Osteocyte (in vitro differentiated cells): ENCODE results near the gene CABLES2. TPM values are rescaled to one million over a fixed set of nuclear protein-coding genes. Genes with fewer than 3 reads are reported as not detected.

Experiments used
- DNase-seq: peaks from one replicate; pipeline ENCODE4 v3.0.0; 2021; ENCODE audit warnings: mixed read lengths; ENCODE audit not compliant: unreplicated experiment; ENCODE audit errors: extremely low spot score
- H3K27ac Mint-ChIP-seq: one replicate; pipeline ENCODE4 v1.8.0; 2021; ENCODE audit warnings: mild to moderate bottlenecking, mixed read lengths; ENCODE audit not compliant: unreplicated experiment
- H3K27me3 Mint-ChIP-seq: one replicate; pipeline ENCODE4 v1.8.0; 2021; ENCODE audit warnings: mixed read lengths; ENCODE audit not compliant: unreplicated experiment
- H3K36me3 Mint-ChIP-seq: one replicate; pipeline ENCODE4 v1.8.0; 2021; ENCODE audit warnings: mixed read lengths; ENCODE audit not compliant: unreplicated experiment
- H3K4me1 Mint-ChIP-seq: one replicate; pipeline ENCODE4 v1.8.0; 2021; ENCODE audit warnings: mixed read lengths; ENCODE audit not compliant: unreplicated experiment
- H3K4me3 Mint-ChIP-seq: one replicate; pipeline ENCODE4 v1.8.0; 2021; ENCODE audit warnings: mild to moderate bottlenecking, moderate library complexity, mixed read lengths; ENCODE audit not compliant: unreplicated experiment
- H3K9me3 Mint-ChIP-seq: one replicate; pipeline ENCODE4 v1.8.0; 2021; ENCODE audit warnings: mixed read lengths; ENCODE audit not compliant: unreplicated experiment
- CTCF ChIP-seq: fragments of 200-600 bp; sonication (generic); IDR thresholded peaks from 2 replicates; pipeline ENCODE4 v1.5.0; 2021; ENCODE audit warnings: antibody characterized with exemption, mild to moderate bottlenecking, moderate library complexity
- total RNA-seq: library from RNA; stranded (reverse); gene quantifications from 2 replicates; pipeline ENCODE4 v1.2.1, GENCODE V29; 2021

The CABLES2 gene
- total RNA-seq, 1 donor from 2014 or later, result 8.8 TPM

GRCh38 chr20:62386383-62387218 lies 20.5 kb downstream of the CABLES2 start, which contains the start of gene RPS21:
Gene RPS21, plus strand, starts transcription at chr20:62387103. Its CDS starts 236 bp downstream, at chr20:62387339.
- no peaks in the 10 kb centered on the region for H3K9me3 Mint-ChIP-seq
- H3K27ac Mint-ChIP-seq, result peak within 1 kb of the TSS; percentile 86
- peaks cover 9% of the 10 kb centered on the region for H3K36me3 Mint-ChIP-seq
- H3K4me1 Mint-ChIP-seq, result peaks cover 31% of the 10 kb centered on the region
- no peaks in the 10 kb centered on the region for H3K27me3 Mint-ChIP-seq
- DNase-seq, result peak; percentile 97
- TF ChIP-seq CTCF, result no peak
- peak within 1 kb of the TSS; percentile 87 for H3K4me3 Mint-ChIP-seq

- H3K4me1 Mint-ChIP-seq, result peaks cover 40% of the 10 kb centered on the region
- H3K36me3 Mint-ChIP-seq, result peaks cover 8% of the 10 kb centered on the region
- no peaks in the 10 kb centered on the region for H3K27me3 Mint-ChIP-seq
- H3K27ac Mint-ChIP-seq, result peak overlapping the region; percentile 27
- peak; percentile 95 for TF ChIP-seq CTCF
- no peaks in the 10 kb centered on the region for H3K9me3 Mint-ChIP-seq
- no peak overlapping the region for H3K4me3 Mint-ChIP-seq
- DNase-seq, result no peak
These were observed 24.5 kb downstream of the CABLES2 start for GRCh38 chr20:62382306-62383198.

GRCh38 chr20:62381842-62382241 lies 25.2 kb downstream of the CABLES2 start:
- Mint-ChIP-seq H3K4me3 (no peak overlapping the region), H3K4me1 (peaks cover 45% of the 10 kb centered on the region), H3K27ac (no peak overlapping the region), H3K36me3 (peaks cover 8% of the 10 kb centered on the region), H3K9me3 (no peaks in the 10 kb centered on the region), H3K27me3 (no peaks in the 10 kb centered on the region)
- no peak for DNase-seq
- TF ChIP-seq CTCF, result no peak

GRCh38 chr20:62381202-62381797 lies 25.8 kb downstream of the CABLES2 start:
- peaks cover 8% of the 10 kb centered on the region for H3K36me3 Mint-ChIP-seq
- peaks cover 49% of the 10 kb centered on the region for H3K4me1 Mint-ChIP-seq
- H3K27ac Mint-ChIP-seq, result peak overlapping the region; percentile 34
- no peaks in the 10 kb centered on the region for H3K9me3 Mint-ChIP-seq
- no peaks in the 10 kb centered on the region for H3K27me3 Mint-ChIP-seq
- H3K4me3 Mint-ChIP-seq, result no peak overlapping the region
- no peak for TF ChIP-seq CTCF
- DNase-seq, result no peak
